ENCODE measurements around the gene ELMOD1.

The ELMOD1 gene

GRCh38 chr11:107619926-107620325 is 29.0 kb downstream of the ELMOD1 start (continued):
- TF ChIP-seq CSRNP3 (CRISPR knock-in tag; IDR thresholded peaks at IDR 0.05) (no peak), TOX (CRISPR knock-in tag; IDR thresholded peaks at IDR 0.05; ENCODE audit: borderline replicate concordance) (no peak)

- no peak for ATAC-seq
- no peak for TF ChIP-seq ESRRG (CRISPR knock-in tag; IDR thresholded peaks at IDR 0.05)
- no peak for TF ChIP-seq TSHZ2 (CRISPR knock-in tag; IDR thresholded peaks at IDR 0.05)
- TF ChIP-seq ZC3H10 (CRISPR knock-in tag; IDR thresholded peaks at IDR 0.05), result no peak
- TF ChIP-seq TOX (CRISPR knock-in tag; IDR thresholded peaks at IDR 0.05; ENCODE audit: borderline replicate concordance), result no peak
- no peak for TF ChIP-seq CREB5 (CRISPR knock-in tag; IDR thresholded peaks at IDR 0.05; ENCODE audit: low read depth)
Measured at GRCh38 chr11:107621081-107621480, 30.1 kb downstream of the ELMOD1 start.

- TF ChIP-seq ZNF8 (CRISPR knock-in tag; IDR thresholded peaks at IDR 0.05) (no peak), ZC3H10 (CRISPR knock-in tag; IDR thresholded peaks at IDR 0.05) (no peak), ZNF70 (CRISPR knock-in tag; IDR thresholded peaks at IDR 0.05) (no peak), ESRRG (CRISPR knock-in tag; IDR thresholded peaks at IDR 0.05) (no peak), CSDC2 (CRISPR knock-in tag; IDR thresholded peaks at IDR 0.05) (no peak), GLIS3 (CRISPR knock-in tag; IDR thresholded peaks at IDR 0.05) (no peak), SNAI2 (CRISPR knock-in tag; IDR thresholded peaks at IDR 0.05) (no peak), ARNTL (CRISPR knock-in tag; IDR thresholded peaks at IDR 0.05; ENCODE audit: borderline replicate concordance, low read depth) (no peak), RARB (CRISPR knock-in tag; IDR thresholded peaks at IDR 0.05) (no peak), ISL1 (CRISPR knock-in tag; IDR thresholded peaks at IDR 0.05) (no peak), ZNF565 (CRISPR knock-in tag; conservative IDR thresholded peaks at IDR 0.05; ENCODE audit: low read depth) (no peak), TSHZ2 (CRISPR knock-in tag; IDR thresholded peaks at IDR 0.05) (no peak), OSR1 (CRISPR knock-in tag; IDR thresholded peaks at IDR 0.05) (no peak), PATZ1 (CRISPR knock-in tag; IDR thresholded peaks at IDR 0.05; ENCODE audit: borderline replicate concordance) (no peak)
- no peak for ATAC-seq
Measured at GRCh38 chr11:107623183-107623582, 32.2 kb downstream of the ELMOD1 start.

- ATAC-seq, result no peak
- TF ChIP-seq CSRNP3 (CRISPR knock-in tag; IDR thresholded peaks at IDR 0.05), result no peak
- TF ChIP-seq POU6F1 (CRISPR knock-in tag; IDR thresholded peaks at IDR 0.05; ENCODE audit: borderline replicate concordance, low read depth), result no peak
- TF ChIP-seq ZFP3 (CRISPR knock-in tag; IDR thresholded peaks at IDR 0.05), result no peak
- no peak for TF ChIP-seq ZC3H10 (CRISPR knock-in tag; IDR thresholded peaks at IDR 0.05)
- TF ChIP-seq TOX (CRISPR knock-in tag; IDR thresholded peaks at IDR 0.05; ENCODE audit: borderline replicate concordance), result no peak
- no peak for TF ChIP-seq ESRRG (CRISPR knock-in tag; IDR thresholded peaks at IDR 0.05)
- no peak for TF ChIP-seq ZNF70 (CRISPR knock-in tag; IDR thresholded peaks at IDR 0.05)
- TF ChIP-seq ZFP30 (CRISPR knock-in tag; IDR thresholded peaks at IDR 0.05), result no peak
- no peak for TF ChIP-seq ARNTL (CRISPR knock-in tag; IDR thresholded peaks at IDR 0.05; ENCODE audit: borderline replicate concordance, low read depth)
Measured at GRCh38 chr11:107624983-107625684, 34.2 kb downstream of the ELMOD1 start.
